GM23248 (cell line): ENCODE data around the gene BCR. TPM values are rescaled to one million over a fixed set of nuclear protein-coding genes. Genes with fewer than 3 reads are reported as not detected.

Experiments
- DNase-seq: peaks from one replicate; pipeline ENCODE4 v3.0.0-alpha.2; 2015
- H2AFZ ChIP-seq: fragments of 200-600 bp; sonication (generic); 2 replicates; pipeline ENCODE4 v1.6.1; 2016; ENCODE audit warnings: antibody characterized with exemption
- H3F3A ChIP-seq: fragments of 200-600 bp; sonication (generic); 2 replicates; pipeline ENCODE4 v1.6.1; 2016; ENCODE audit warnings: mild to moderate bottlenecking, antibody characterized with exemption, mixed run types; ENCODE audit not compliant: insufficient read depth
- H3K27ac ChIP-seq: fragments of 200-600 bp; sonication (generic); 2 replicates; pipeline ENCODE4 v1.5.1; 2016; ENCODE audit warnings: mild to moderate bottlenecking
- H3K27me3 ChIP-seq: fragments of 200-600 bp; sonication (generic); replicated peaks from 2 replicates; pipeline ENCODE4 v1.6.1; 2016; ENCODE audit warnings: mild to moderate bottlenecking; ENCODE audit not compliant: insufficient read depth
- H3K36me3 ChIP-seq: fragments of 200-600 bp; sonication (generic); 2 replicates; pipeline ENCODE4 v1.6.1; 2016; ENCODE audit warnings: low read depth, mild to moderate bottlenecking
- H3K4me1 ChIP-seq: fragments of 200-600 bp; sonication (generic); 2 replicates; pipeline ENCODE4 v1.6.1; 2016; ENCODE audit warnings: mild to moderate bottlenecking; ENCODE audit not compliant: insufficient read depth
- H3K4me2 ChIP-seq: fragments of 200-600 bp; sonication (generic); one replicate; pipeline ENCODE4 v1.6.1; 2016; ENCODE audit warnings: mild to moderate bottlenecking; ENCODE audit not compliant: unreplicated experiment
- H3K4me3 ChIP-seq: fragments of 200-600 bp; sonication (generic); 2 replicates; pipeline ENCODE4 v1.5.1; 2016; ENCODE audit warnings: mild to moderate bottlenecking
- H3K79me2 ChIP-seq: fragments of 200-600 bp; sonication (generic); 2 replicates; pipeline ENCODE4 v1.6.1; 2016; ENCODE audit warnings: mild to moderate bottlenecking; ENCODE audit not compliant: insufficient read depth
- H3K9ac ChIP-seq: fragments of 200-600 bp; sonication (generic); 2 replicates; pipeline ENCODE4 v1.6.1; 2016; ENCODE audit warnings: mild to moderate bottlenecking
- H3K9me2 ChIP-seq: fragments of 200-600 bp; sonication (generic); 2 replicates; pipeline ENCODE4 v1.6.1; 2016; ENCODE audit warnings: mixed run types, mild to moderate bottlenecking, moderate library complexity; ENCODE audit not compliant: insufficient read depth
- H3K9me3 ChIP-seq: fragments of 200-600 bp; sonication (generic); one replicate; pipeline ENCODE4 v1.6.1; 2017; ENCODE audit warnings: low read depth
- H4K20me1 ChIP-seq: fragments of 200-600 bp; sonication (generic); 2 replicates; pipeline ENCODE4 v1.6.0; 2016; ENCODE audit not compliant: insufficient read depth
- EZH2 ChIP-seq: fragments of 200-600 bp; sonication (generic); IDR thresholded peaks from 2 replicates; pipeline ENCODE4 v1.6.1; 2018; ENCODE audit warnings: antibody characterized with exemption, mild to moderate bottlenecking; ENCODE audit not compliant: insufficient read depth, poor library complexity, severe bottlenecking
- EZH2phosphoT487 ChIP-seq: fragments of 200-600 bp; sonication (generic); IDR thresholded peaks from 2 replicates; pipeline ENCODE4 v1.6.1; 2018; ENCODE audit warnings: antibody characterized with exemption, moderate library complexity, mild to moderate bottlenecking, low read depth; ENCODE audit not compliant: insufficient read depth
- WGBS, 2 experiments: methylation state at CpG; one replicate each; pipeline ENCODE4 v1.1.6; 2015 to 2017; ENCODE audit warnings: low lambda C conversion rate in 2 of 2, low coverage in 1 of 2; ENCODE audit errors: missing lambda C conversion rate in 2 of 2; 5-methylcytosine and 5-hydroxymethylcytosine counted together
- in situ Hi-C: fragments of 300-500 bp; cut with MboI; formaldehyde crosslinking; loops from 2 replicates; pipeline ENCODE4 v1.15.0; 2020
- polyA plus RNA-seq: library from polyadenylated mRNA; unstranded; fragments of >200 nt; fragmentation: Nextera tagmentation; extraction: Ambion mirVana; gene quantifications from 2 replicates; pipeline ENCODE4 v1.2.1, GENCODE V29; 2016
- total RNA-seq: library from RNA; depleted of rRNA; stranded (reverse); fragments of >200 nt; shearing (Covaris generic); gene quantifications from 2 replicates; pipeline ENCODE4 v1.2.3, GENCODE V29; 2014

BCR gene
- total and polyA plus RNA-seq, 2 experiments from 2014 or later = 4.7 to 30.0 TPM

DNA sequence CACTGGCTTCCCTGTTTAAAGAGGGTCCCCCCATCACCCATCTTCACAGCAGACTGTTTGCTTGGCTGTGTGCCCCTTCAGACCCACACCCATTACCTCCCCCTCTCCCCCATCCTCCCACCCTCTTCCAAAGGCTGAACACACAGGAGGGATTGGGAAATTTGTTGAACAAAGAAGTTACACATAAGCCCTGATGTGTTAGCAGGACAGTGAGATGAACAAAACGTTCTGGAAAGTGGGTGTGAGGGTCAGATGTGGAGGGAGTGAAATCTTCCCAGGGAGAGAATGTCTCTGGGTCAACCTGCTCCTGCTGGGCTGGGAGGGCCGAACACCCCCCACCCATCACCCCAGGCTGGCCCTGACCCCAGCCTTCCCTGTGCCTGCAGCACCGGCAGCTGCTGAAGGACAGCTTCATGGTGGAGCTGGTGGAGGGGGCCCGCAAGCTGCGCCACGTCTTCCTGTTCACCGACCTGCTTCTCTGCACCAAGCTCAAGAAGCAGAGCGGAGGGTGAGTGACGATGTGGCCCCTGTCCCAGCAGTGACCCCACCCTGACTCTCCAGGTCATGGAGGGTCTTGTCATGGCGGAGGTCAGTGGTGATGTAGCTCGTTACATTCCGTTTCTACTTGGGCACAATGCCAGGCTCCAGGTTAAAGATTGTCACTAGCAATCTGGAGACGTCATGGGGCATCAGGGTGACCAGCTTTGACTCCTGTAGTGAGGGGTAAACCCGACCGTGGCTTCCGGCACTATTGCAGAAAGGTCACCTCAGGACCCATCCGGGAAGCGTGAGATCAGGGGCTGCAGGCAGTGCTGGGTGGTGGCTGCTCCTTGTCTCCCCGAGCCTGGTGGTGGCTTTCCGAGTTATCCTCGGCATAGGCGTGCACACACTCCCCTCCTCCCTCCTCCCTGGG lies 103.5 kb downstream of the BCR start:
- Histone ChIP-seq H3K9ac (no peak overlapping the region), H3K79me2 (no peaks in the 10 kb centered on the region), H3K9me2 (no peaks in the 10 kb centered on the region), H3F3A (no peaks in the 10 kb centered on the region), H3K27ac (no peak overlapping the region), H3K4me2 (no peak overlapping the region), H3K27me3 (no peaks in the 10 kb centered on the region), H2AFZ (no peak overlapping the region), H4K20me1 (no peaks in the 10 kb centered on the region), H3K9me3 (no peaks in the 10 kb centered on the region), H3K4me1 (peaks cover 11% of the 10 kb centered on the region), H3K4me3 (no peak overlapping the region), H3K36me3 (no peaks in the 10 kb centered on the region)
- 93% methylated on average over 21 to 22 of the region's 22 CpGs for WGBS, 2 experiments
- TF ChIP-seq EZH2 (no peak), EZH2phosphoT487 (no peak)
- no peak for DNase-seq
- in situ Hi-C loops = no loop called here

DNA sequence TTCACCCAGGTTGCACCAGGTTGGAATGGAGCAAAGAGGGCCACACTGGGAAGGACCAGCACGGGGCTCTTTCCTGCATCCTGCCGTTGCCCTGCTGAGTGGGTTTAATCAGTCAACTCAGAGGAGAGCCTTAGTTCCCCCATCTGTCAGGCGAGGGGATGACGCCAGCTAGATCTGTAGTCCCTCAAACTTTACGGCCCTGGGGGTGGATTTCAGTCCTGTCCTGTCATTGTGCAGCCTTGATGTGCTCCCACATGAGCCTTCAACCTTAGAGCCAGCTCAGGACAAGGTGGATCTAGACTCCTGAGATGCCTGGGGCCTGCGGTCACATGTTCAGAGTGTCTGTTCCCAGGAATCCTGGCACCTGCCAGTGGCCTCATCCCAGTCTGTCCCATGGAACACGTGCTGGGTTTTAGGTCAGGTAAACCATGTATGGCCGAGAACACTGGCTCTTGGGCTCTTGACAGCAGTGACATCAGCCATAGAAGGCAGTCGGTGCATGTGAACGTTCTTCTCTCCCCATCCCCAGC lies 104.3 kb downstream of the BCR start:
- Histone ChIP-seq H3K4me1 (peaks cover 11% of the 10 kb centered on the region), H3K79me2 (no peaks in the 10 kb centered on the region), H4K20me1 (no peaks in the 10 kb centered on the region), H3K4me2 (no peak overlapping the region), H3K9me3 (no peaks in the 10 kb centered on the region), H2AFZ (no peak overlapping the region), H3K9ac (no peak overlapping the region), H3K4me3 (no peak overlapping the region), H3K9me2 (no peaks in the 10 kb centered on the region), H3F3A (no peaks in the 10 kb centered on the region), H3K27ac (no peak overlapping the region), H3K36me3 (no peaks in the 10 kb centered on the region), H3K27me3 (no peaks in the 10 kb centered on the region)
- TF ChIP-seq EZH2 (no peak), EZH2phosphoT487 (no peak)
- in situ Hi-C loops = no loop called here
- DNase-seq = no peak
- 91 to 97% methylated on average over 10 of the region's 10 CpGs for WGBS, 2 experiments

DNA sequence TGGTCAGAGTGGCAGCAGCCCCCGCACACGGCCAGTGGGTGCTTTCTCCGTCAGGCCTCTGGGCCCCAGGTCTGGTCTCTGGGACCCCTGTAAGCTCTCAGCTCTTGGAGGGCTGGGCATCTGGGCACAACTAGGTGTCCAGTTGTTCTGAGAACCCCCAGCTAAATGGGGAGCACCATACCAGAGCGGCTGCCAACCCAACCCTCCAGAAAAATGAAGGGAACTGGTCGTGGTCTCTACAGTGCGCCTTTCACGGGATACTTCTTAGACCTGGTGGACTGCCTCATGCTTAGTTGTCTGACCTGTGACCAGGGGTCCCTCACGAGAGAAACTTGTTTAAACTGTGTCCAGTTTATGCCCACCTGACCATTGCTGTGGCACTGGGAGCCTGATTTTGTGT lies 104.9 kb downstream of the BCR start:
- Histone ChIP-seq H3K9ac (no peak overlapping the region), H3K4me3 (no peak overlapping the region), H3K9me3 (no peaks in the 10 kb centered on the region), H3K36me3 (no peaks in the 10 kb centered on the region), H3K27ac (no peak overlapping the region), H3K4me2 (no peak overlapping the region), H2AFZ (no peak overlapping the region), H4K20me1 (no peaks in the 10 kb centered on the region), H3F3A (no peaks in the 10 kb centered on the region), H3K27me3 (no peaks in the 10 kb centered on the region), H3K4me1 (peaks cover 11% of the 10 kb centered on the region), H3K9me2 (no peaks in the 10 kb centered on the region), H3K79me2 (no peaks in the 10 kb centered on the region)
- WGBS, 2 experiments = 89 to 94% methylated on average over 8 of the region's 8 CpGs
- no peak for DNase-seq
- in situ Hi-C loops = no loop called here
- TF ChIP-seq EZH2phosphoT487 (no peak), EZH2 (no peak)

DNA sequence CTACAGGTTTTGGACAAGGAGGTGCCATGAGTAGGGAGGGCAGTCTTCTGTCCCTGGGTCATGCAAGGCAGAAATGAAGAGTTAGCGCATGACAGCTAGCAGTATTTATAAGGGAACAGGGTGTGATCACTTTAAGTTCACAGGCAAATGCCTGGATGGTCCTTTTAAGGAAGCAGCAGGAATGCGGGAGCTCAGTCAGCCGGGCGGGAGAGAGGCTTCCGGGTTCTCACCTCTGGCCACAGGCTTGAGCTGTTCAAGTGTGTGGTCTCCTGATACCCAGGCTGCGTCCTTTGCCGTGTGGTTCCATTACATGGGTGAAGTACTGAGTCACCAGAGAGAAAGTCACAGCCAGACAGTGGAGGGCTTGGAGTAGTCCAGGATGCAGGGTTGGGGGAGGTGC lies 105.4 kb downstream of the BCR start:
- Histone ChIP-seq H3K36me3 (no peaks in the 10 kb centered on the region), H3K27ac (no peak overlapping the region), H3K4me1 (peaks cover 11% of the 10 kb centered on the region), H3K4me3 (no peak overlapping the region), H3K4me2 (no peak overlapping the region), H3K9me2 (no peaks in the 10 kb centered on the region), H2AFZ (no peak overlapping the region), H3K9me3 (no peaks in the 10 kb centered on the region), H3K27me3 (no peaks in the 10 kb centered on the region), H3K79me2 (no peaks in the 10 kb centered on the region), H4K20me1 (no peaks in the 10 kb centered on the region), H3F3A (no peaks in the 10 kb centered on the region), H3K9ac (no peak overlapping the region)
- WGBS, 2 experiments = 86 to 95% methylated on average over 7 of the region's 7 CpGs
- DNase-seq = no peak
- in situ Hi-C loops = no loop called here
- no peak for TF ChIP-seq EZH2
